Lung (tissue), 12 donors: ENCODE measurements around the gene ARHGEF28. TPM values are rescaled to one million over a fixed set of nuclear protein-coding genes. Genes with fewer than 3 reads are reported as not detected.

Experiments
- ATAC-seq: fragments of 200-7000 bp; cut with Tn5 transposase; one replicate; pipeline ENCODE4 v1.9.1; 2020; ENCODE audit warnings: moderate number of reproducible peaks; ENCODE audit not compliant: insufficient read depth, low FRiP score
- DNase-seq, 3 donors: peaks; one replicate each; pipeline ENCODE4 v3.0.0-alpha.2; 2013 to 2017
- H3K27ac ChIP-seq, 2 donors: one replicate each; pipeline ENCODE4 v1.5.1; 2013; ENCODE audit warnings: mild to moderate bottlenecking in 2 of 2, moderate library complexity in 2 of 2, control low read depth in 1 of 2, inconsistent platforms in 1 of 2, low read depth in 1 of 2, low read length in 1 of 2
- H3K27me3 ChIP-seq, 3 donors: one replicate each; pipeline ENCODE4 v1.5.1; 2013; ENCODE audit warnings: low read length in 2 of 3; ENCODE audit not compliant: control insufficient read depth in 3 of 3, insufficient read depth in 3 of 3
- H3K36me3 ChIP-seq, 4 donors: one replicate each; pipeline ENCODE4 v1.5.1; 2013; ENCODE audit warnings: low read length in 4 of 4, mild to moderate bottlenecking in 1 of 4, moderate library complexity in 1 of 4; ENCODE audit not compliant: control insufficient read depth in 4 of 4, insufficient read depth in 4 of 4
- H3K4me1 ChIP-seq, 5 donors: one replicate each; pipeline ENCODE4 v1.5.1; 2013; ENCODE audit warnings: low read length in 5 of 5, mild to moderate bottlenecking in 2 of 5, moderate library complexity in 1 of 5; ENCODE audit not compliant: control insufficient read depth in 5 of 5, insufficient read depth in 5 of 5
- H3K4me3 ChIP-seq: one replicate; pipeline ENCODE4 v1.5.1; 2013; ENCODE audit warnings: mild to moderate bottlenecking, control low read depth, moderate library complexity
- H3K9ac ChIP-seq, 2 donors: one replicate each; pipeline ENCODE4 v1.5.1; 2013; ENCODE audit warnings: low read length in 2 of 2, control low read depth in 1 of 2; ENCODE audit not compliant: insufficient read depth in 1 of 2
- H3K9me3 ChIP-seq, 4 donors: one replicate each; pipeline ENCODE4 v1.5.1; 2013; ENCODE audit warnings: low read length in 3 of 4, mild to moderate bottlenecking in 1 of 4, moderate library complexity in 1 of 4; ENCODE audit not compliant: control insufficient read depth in 4 of 4, insufficient read depth in 3 of 4
- CTCF ChIP-seq: IDR thresholded peaks from 2 replicates; pipeline ENCODE4 v1.5.1; 2012; ENCODE audit warnings: mild to moderate bottlenecking; ENCODE audit errors: control extremely low read depth, extremely low read depth
- WGBS, 2 donors: extraction: QIAGEN DNeasy Blood & Tissue Kit; methylation state at CpG; one replicate each; pipeline ENCODE4 v1.1.7; 2013; 5-methylcytosine and 5-hydroxymethylcytosine counted together
- polyA plus RNA-seq, 2 donors: library from polyadenylated mRNA; stranded (reverse); fragments of 200-250 nt; gene quantifications; one replicate each; pipeline ENCODE4 v1.2.1, GENCODE V29; 2013
- total RNA-seq, 2 donors: library from RNA; depleted of rRNA in 1 of 2; stranded (reverse); fragments of >200 nt in 1 of 2; gene quantifications; one replicate each; pipeline ENCODE4 v1.2.1, GENCODE V29; 2014 to 2021
- donor health status: control.
- donor health status: control.
- donor health status: Bipolar disorder and iron deficiency.
- donor health status: healthy.
- donor health status: DM: yes; HTN: yes; CAD: no.

The ARHGEF28 gene
- total and polyA plus RNA-seq, 4 donors, result 3.0 to 13.0 (median 10.0) TPM

- ATAC-seq (no peak), DNase-seq (no peak)
- TF ChIP-seq CTCF, result no peak
- Histone ChIP-seq H3K27ac (no peak overlapping the region), H3K4me1 (peaks cover 0 to 17% (median 6%) of the 10 kb centered on the region in 5 donors), H3K9ac (no peak overlapping the region), H3K36me3 (no peaks in the 10 kb centered on the region), H3K9me3 (peaks cover 0 to 6% (median under 1%) of the 10 kb centered on the region in 4 donors), H3K27me3 (no peaks in the 10 kb centered on the region), H3K4me3 (no peak overlapping the region)
- 77 to 85% methylated on average over 9 of the region's 9 CpGs for whole genome bisulfite sequencing, 2 donors
Observed at GRCh38 chr5:73947906-73948640, 322.1 kb downstream of the ARHGEF28 start.

- no peaks in the 10 kb centered on the region for H3K36me3 ChIP-seq
- peak in 1 of 3 donors; percentile 22 for DNase-seq
- no peaks in the 10 kb centered on the region for H3K27me3 ChIP-seq
- no peak overlapping the region for H3K9ac ChIP-seq
- H3K27ac ChIP-seq, result no peak overlapping the region
- no peak overlapping the region for H3K4me3 ChIP-seq
- 49 to 71% methylated on average over 3 of the region's 3 CpGs for WGBS, 2 donors
- ATAC-seq, result no peak
- peaks cover 0 to 17% (median 6%) of the 10 kb centered on the region in 5 donors for H3K4me1 ChIP-seq
- TF ChIP-seq CTCF, result no peak
- H3K9me3 ChIP-seq, result peaks cover 0 to 6% (median under 1%) of the 10 kb centered on the region in 4 donors
Observed at GRCh38 chr5:73948720-73949119, 322.7 kb downstream of the ARHGEF28 start.

GRCh38 chr5:73950441-73950873 is 324.5 kb downstream of the ARHGEF28 start:
- H3K4me1 ChIP-seq, result peaks cover 0 to 17% (median 6%) of the 10 kb centered on the region in 5 donors
- ATAC-seq (no peak), DNase-seq (no peak)
- no peak overlapping the region for H3K27ac ChIP-seq
- peaks cover 0 to 2% (median 0%) of the 10 kb centered on the region in 4 donors for H3K9me3 ChIP-seq
- no peak overlapping the region for H3K4me3 ChIP-seq
- no peaks in the 10 kb centered on the region for H3K36me3 ChIP-seq
- 57 to 88% methylated on average over 3 of the region's 3 CpGs for WGBS, 2 donors
- no peaks in the 10 kb centered on the region for H3K27me3 ChIP-seq
- TF ChIP-seq CTCF, result no peak
- H3K9ac ChIP-seq, result no peak overlapping the region
